Spleen (tissue), 11 donors: Measurements from ENCODE around the gene MCRIP1. TPM values are rescaled to one million over a fixed set of nuclear protein-coding genes. Genes with fewer than 3 reads are reported as not detected.
"Not testable (repeated sequence)": the region's sequence is repeated elsewhere in the genome, so short reads cannot be mapped to it uniquely, and the experiment has no call there.

Experiments used
- DNase-seq: peaks from one replicate; pipeline ENCODE4 v3.0.0-alpha.2; 2020
- H3K27ac ChIP-seq, 8 donors: fragments of 200-600 bp; sonication (generic) in 7 of 8; 1 replicate in 4 of 8; 2 replicates in 4 of 8; pipeline versions ENCODE4 v1.5.0 to v1.8.0; 2016 to 2021; ENCODE audit warnings: inconsistent platforms in 4 of 8, mild to moderate bottlenecking in 4 of 8, moderate library complexity in 1 of 8
- H3K27me3 ChIP-seq, 7 donors: fragments of 200-600 bp; sonication (generic) in 6 of 7; replicated peaks in 1 of 7; 1 replicate in 4 of 7; 2 replicates in 3 of 7; pipeline versions ENCODE4 v1.5.0 to v1.8.0; 2016 to 2021; ENCODE audit warnings: inconsistent platforms in 3 of 7, mild to moderate bottlenecking in 1 of 7
- H3K36me3 ChIP-seq, 6 donors: fragments of 200-600 bp; sonication (generic) in 5 of 6; 1 replicate in 4 of 6; 2 replicates in 2 of 6; pipeline versions ENCODE4 v1.5.0 to v1.8.0; 2016 to 2021; ENCODE audit warnings: inconsistent platforms in 2 of 6
- H3K4me1 ChIP-seq, 6 donors: fragments of 200-600 bp; sonication (generic) in 5 of 6; 1 replicate in 3 of 6; 2 replicates in 3 of 6; pipeline versions ENCODE4 v1.5.0 to v1.8.0; 2016 to 2021; ENCODE audit warnings: inconsistent platforms in 3 of 6
- H3K4me3 ChIP-seq, 8 donors: fragments of 200-600 bp; sonication (generic) in 7 of 8; 1 replicate in 4 of 8; 2 replicates in 4 of 8; pipeline versions ENCODE4 v1.5.0 to v1.8.0; 2016 to 2021; ENCODE audit warnings: inconsistent platforms in 4 of 8, mild to moderate bottlenecking in 4 of 8, moderate library complexity in 2 of 8
- H3K9me3 ChIP-seq, 8 donors: fragments of 200-600 bp; sonication (generic) in 7 of 8; 1 replicate in 4 of 8; 2 replicates in 4 of 8; pipeline versions ENCODE4 v1.5.0 to v1.8.0; 2016 to 2021; ENCODE audit warnings: inconsistent platforms in 4 of 8
- POLR2A ChIP-seq, 3 donors: fragments of 450-650 bp; IDR thresholded peaks; one replicate each; pipeline ENCODE4 v1.5.1; 2017; ENCODE audit warnings: antibody characterized with exemption in 3 of 3, mild to moderate bottlenecking in 1 of 3
- POLR2AphosphoS5 ChIP-seq, 3 donors: sonication (generic); formaldehyde crosslinking; IDR thresholded peaks; one replicate each; pipeline ENCODE4 v1.5.1; 2017; ENCODE audit warnings: antibody characterized with exemption in 3 of 3
- WGBS, 5 donors: extraction: QIAGEN DNeasy Blood & Tissue Kit in 3 of 5; methylation state at CpG; one replicate each; pipeline versions ENCODE4 v1.1.5 to v1.1.7; 2013 to 2018; 5-methylcytosine and 5-hydroxymethylcytosine counted together
- intact Hi-C: fragments of 100-400 bp; cut with DNase I; formaldehyde crosslinking; loops from one replicate; pipeline ENCODE4 v1.15.0; 2023; ENCODE audit warnings: low total_unique reads
- polyA plus RNA-seq, 3 donors: library from polyadenylated mRNA; stranded (reverse); fragments of 200-250 nt; gene quantifications; one replicate each; pipeline ENCODE4 v1.2.1, GENCODE V29; 2013
- total RNA-seq, 7 donors: library from RNA; depleted of rRNA in 3 of 7; stranded (reverse); fragments of >200 nt in 3 of 7; fragmentation: NEBNext Ultra II Directional in 4 of 7; extraction: Animal tissue kit (Norgen Biotek cat#: 25700) in 4 of 7; gene quantifications; one replicate each; pipeline versions ENCODE4 v1.1.0 to v1.2.1, GENCODE V29; 2016 to 2021
- TF ChIP-seq, protein P1 (sequence below), 11 experiments: fragments of 200-600 bp in 7 of 11; fragments of 450-650 bp in 4 of 11; sonication (generic) in 4 of 11; IDR thresholded peaks in 8 of 11; conservative IDR thresholded peaks in 3 of 11; 1 replicate in 7 of 11; 2 replicates in 4 of 11; pipeline versions ENCODE4 v1.4.0 to v1.8.0; 2016 to 2021; ENCODE audit warnings: antibody characterized with exemption in 11 of 11, inconsistent platforms in 4 of 11, mild to moderate bottlenecking in 1 of 11
- donor health status: healthy with polysubstance abuse.
- donor health status: DM: no; HTN: no; CAD: no; lungs with moderate emphysema.
- donor health status: DM: no; HTN: no; CAD: no.
- donor health status: Bipolar disorder and iron deficiency.
- donor health status: healthy.
- donor health status: DM: no; HTN: no; CAD: no.
- donor health status: DM: yes; HTN: yes; CAD: no.

The MCRIP1 gene
- total and polyA plus RNA-seq, 10 donors, result 47.5 to 182 (median 64.6) TPM

DNA sequence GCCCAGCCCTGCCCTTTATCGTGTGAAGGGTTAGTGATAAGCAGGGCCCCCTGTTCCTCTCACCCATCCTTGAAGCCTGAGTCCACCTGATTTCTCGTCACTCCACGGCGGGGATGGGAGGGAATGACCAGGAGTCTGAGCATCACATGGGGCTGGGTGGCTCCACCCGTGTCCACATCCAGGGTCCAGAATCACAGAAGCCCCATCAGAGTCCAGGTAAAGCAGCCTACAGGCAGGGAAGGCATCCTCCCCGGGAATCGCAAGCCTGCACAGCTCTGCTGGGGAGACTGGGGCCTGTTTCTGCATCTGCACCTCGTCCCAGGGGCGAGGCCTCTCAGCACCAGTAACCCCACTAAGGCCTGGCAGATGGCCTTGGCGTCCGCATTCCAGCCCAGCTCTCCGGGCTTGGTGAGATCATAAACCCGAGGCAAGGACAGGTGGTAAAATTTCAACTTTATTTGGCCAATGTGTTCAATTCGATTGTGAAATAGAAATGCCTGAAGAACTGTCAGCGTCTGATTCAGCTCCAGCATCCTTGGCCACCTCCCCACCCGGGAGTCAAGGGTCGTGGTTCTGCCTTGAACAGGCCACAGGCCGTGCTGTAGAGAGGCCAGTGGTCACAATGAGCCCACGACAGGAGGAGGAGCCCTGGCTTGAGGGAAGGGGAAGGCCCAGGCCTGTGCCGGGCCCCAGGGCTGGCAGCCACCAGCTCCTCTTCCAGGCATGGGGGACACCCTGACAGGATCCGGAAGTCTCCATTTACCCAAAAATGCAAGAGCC, 9.8 kb upstream of the MCRIP1 start:
- 64 to 79% (median 70%) methylated on average over 19 to 21 of the region's 21 CpGs for WGBS, 5 donors

DNA sequence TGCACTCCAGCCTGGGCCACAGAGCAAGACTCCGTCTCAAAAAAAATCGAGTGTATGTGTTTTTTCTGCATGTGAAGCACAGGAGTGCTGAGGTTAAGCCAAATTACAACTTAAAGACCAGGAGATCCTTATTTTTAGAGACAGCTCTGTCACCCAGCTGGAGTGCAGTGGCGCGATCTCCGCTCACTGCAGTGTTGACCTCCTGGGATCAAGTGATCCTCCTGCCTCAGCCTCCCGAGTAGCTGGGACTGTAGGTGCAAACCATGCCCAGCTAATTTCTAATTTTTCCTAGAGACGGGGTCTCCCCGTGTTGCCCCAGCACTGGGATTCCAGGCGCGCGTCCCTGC, 9.3 kb upstream of the MCRIP1 start:
- no peak for DNase-seq
- 91 to 96% (median 92%) methylated on average over 7 to 11 of the region's 11 CpGs for WGBS, 5 donors
- H3K9me3 ChIP-seq, result no peaks in the 10 kb centered on the region
- peaks cover 0 to 69% (median 28%) of the 10 kb centered on the region in 6 donors for H3K4me1 ChIP-seq
- H3K4me3 ChIP-seq, result no peak overlapping the region
- no peaks in the 10 kb centered on the region for H3K27me3 ChIP-seq
- intact Hi-C loops, result no loop called here
- H3K27ac ChIP-seq, result peak overlapping the region in 5 of 8 donors; percentile 20 to 54 (median 40)
- H3K36me3 ChIP-seq, result peaks cover 0 to 57% (median 51%) of the 10 kb centered on the region in 6 donors
- TF ChIP-seq, protein P1, sequence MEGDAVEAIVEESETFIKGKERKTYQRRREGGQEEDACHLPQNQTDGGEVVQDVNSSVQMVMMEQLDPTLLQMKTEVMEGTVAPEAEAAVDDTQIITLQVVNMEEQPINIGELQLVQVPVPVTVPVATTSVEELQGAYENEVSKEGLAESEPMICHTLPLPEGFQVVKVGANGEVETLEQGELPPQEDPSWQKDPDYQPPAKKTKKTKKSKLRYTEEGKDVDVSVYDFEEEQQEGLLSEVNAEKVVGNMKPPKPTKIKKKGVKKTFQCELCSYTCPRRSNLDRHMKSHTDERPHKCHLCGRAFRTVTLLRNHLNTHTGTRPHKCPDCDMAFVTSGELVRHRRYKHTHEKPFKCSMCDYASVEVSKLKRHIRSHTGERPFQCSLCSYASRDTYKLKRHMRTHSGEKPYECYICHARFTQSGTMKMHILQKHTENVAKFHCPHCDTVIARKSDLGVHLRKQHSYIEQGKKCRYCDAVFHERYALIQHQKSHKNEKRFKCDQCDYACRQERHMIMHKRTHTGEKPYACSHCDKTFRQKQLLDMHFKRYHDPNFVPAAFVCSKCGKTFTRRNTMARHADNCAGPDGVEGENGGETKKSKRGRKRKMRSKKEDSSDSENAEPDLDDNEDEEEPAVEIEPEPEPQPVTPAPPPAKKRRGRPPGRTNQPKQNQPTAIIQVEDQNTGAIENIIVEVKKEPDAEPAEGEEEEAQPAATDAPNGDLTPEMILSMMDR (IDR thresholded peaks at IDR 0.05 in 8 of 11, conservative IDR thresholded peaks at IDR 0.05 in 3 of 11), result no peak
- no peak for TF ChIP-seq POLR2A (IDR thresholded peaks at IDR 0.05)
- TF ChIP-seq POLR2AphosphoS5 (IDR thresholded peaks at IDR 0.05), result no peak

More for the DNA sequence above, 9.8 kb upstream of the MCRIP1 start:
- peak overlapping the region in 6 of 8 donors; percentile 26 to 54 (median 40) for H3K27ac ChIP-seq
- peaks cover 0 to 62% (median 56%) of the 10 kb centered on the region in 6 donors for H3K36me3 ChIP-seq
- intact Hi-C loops, result no loop called here
- TF ChIP-seq, protein P1 (IDR thresholded peaks at IDR 0.05 in 8 of 11, conservative IDR thresholded peaks at IDR 0.05 in 3 of 11), result no peak
- TF ChIP-seq POLR2AphosphoS5 (IDR thresholded peaks at IDR 0.05), result peak; percentile 37 to 70 (median 52)
- no peaks in the 10 kb centered on the region for H3K9me3 ChIP-seq
- no peaks in the 10 kb centered on the region for H3K27me3 ChIP-seq
- H3K4me3 ChIP-seq, result no peak overlapping the region
- DNase-seq, result peak; percentile 66
- H3K4me1 ChIP-seq, result peaks cover 0 to 64% (median 27%) of the 10 kb centered on the region in 6 donors

DNA sequence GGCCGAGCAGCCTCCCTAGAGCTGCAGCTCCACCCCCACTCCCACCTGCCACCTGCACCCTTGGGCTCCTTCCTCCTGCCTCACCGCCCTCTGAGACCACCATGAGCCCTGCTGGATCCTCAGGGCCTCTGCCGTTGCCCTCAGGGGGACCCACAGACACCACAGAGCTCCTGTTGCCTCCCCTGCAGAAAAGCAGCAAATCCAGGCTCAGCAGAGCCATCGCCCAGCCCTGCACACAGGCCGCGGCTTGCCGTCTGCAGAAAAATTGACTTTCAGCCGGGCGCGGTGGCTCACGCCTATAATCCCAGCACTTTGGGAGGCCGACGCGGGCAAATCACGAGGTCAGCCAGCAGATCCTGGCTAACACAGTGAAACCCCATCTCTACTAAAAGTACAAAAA, 8.8 kb upstream of the MCRIP1 start:
- DNase-seq, result no peak

DNA sequence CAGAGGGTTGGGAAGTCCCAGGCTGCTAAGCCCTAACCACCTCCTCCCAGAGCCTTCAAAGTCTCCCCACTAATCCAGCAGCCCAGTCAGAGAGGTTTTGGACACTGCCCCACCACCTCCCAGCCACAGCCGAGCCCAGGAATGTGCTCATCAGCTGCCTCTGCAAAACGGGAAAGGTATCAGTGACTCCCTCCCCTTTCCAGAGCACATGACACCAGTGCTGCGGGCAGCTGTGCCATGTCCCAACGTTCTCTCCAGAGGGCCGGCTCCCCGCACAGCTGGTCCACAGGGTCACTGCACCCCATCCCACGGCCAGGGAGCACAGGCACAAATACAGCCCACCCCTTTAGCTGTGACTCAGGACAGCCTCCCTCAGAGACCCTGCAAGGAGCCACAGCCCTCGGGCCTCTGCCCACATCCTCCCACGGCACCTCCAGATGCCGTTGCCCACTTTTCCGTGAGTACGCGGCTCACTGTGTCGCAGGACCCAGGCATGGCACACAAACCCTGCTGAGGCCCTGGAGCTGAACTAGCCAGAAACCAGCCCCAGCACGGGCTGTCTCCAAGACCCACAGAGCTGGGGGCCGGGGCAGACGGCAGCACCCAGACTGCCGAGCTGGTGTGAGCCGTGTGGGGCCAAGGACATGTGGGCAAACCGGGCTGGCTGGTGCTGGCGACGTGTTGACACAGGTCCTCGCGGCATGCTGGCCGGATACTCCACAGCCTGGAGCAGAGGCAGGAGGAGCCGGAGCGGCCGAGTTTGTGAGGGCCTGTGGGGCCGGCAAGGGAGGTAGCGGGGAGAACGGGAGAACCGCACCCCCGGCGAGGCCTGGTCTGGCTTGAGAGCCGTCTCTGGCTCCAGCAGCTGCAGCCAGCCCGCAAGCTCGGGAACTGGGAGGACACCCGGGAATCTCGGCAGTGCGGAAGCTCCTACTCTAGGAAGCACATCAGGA, 8.0 kb upstream of the MCRIP1 start:
- Histone ChIP-seq H3K4me3 (no peak overlapping the region), H3K27me3 (no peaks in the 10 kb centered on the region), H3K36me3 (peaks cover 0 to 44% (median 38%) of the 10 kb centered on the region in 6 donors), H3K27ac (peak overlapping the region in 5 of 8 donors; percentile 0 to 58 (median 30)), H3K4me1 (peaks cover 0 to 72% (median 28%) of the 10 kb centered on the region in 6 donors), H3K9me3 (no peaks in the 10 kb centered on the region)
- intact Hi-C loops, result no loop called here
- 51 to 79% (median 63%) methylated on average over 25 to 40 of the region's 40 CpGs for WGBS, 5 donors
- peak; percentile 80 for DNase-seq
- TF ChIP-seq POLR2A (IDR thresholded peaks at IDR 0.05) (no peak), POLR2AphosphoS5 (IDR thresholded peaks at IDR 0.05) (peak in 1 of 3 donors; percentile 63)
- TF ChIP-seq, protein P1 (IDR thresholded peaks at IDR 0.05 in 8 of 11, conservative IDR thresholded peaks at IDR 0.05 in 3 of 11), result no peak

More for the DNA sequence above, 8.8 kb upstream of the MCRIP1 start:
- WGBS, 5 donors, result 69 to 88% (median 74%) methylated on average over 6 to 15 of the region's 15 CpGs
- Histone ChIP-seq H3K27ac (peak overlapping the region in 5 of 8 donors; percentile 0 to 58 (median 30)), H3K27me3 (no peaks in the 10 kb centered on the region), H3K9me3 (no peaks in the 10 kb centered on the region), H3K4me1 (peaks cover 0 to 72% (median 28%) of the 10 kb centered on the region in 6 donors), H3K36me3 (peaks cover 0 to 52% (median 46%) of the 10 kb centered on the region in 6 donors), H3K4me3 (no peak overlapping the region)
- TF ChIP-seq POLR2A (IDR thresholded peaks at IDR 0.05) (no peak), POLR2AphosphoS5 (IDR thresholded peaks at IDR 0.05) (peak in 1 of 3 donors; percentile 46)
- intact Hi-C loops, result no loop called here

DNA sequence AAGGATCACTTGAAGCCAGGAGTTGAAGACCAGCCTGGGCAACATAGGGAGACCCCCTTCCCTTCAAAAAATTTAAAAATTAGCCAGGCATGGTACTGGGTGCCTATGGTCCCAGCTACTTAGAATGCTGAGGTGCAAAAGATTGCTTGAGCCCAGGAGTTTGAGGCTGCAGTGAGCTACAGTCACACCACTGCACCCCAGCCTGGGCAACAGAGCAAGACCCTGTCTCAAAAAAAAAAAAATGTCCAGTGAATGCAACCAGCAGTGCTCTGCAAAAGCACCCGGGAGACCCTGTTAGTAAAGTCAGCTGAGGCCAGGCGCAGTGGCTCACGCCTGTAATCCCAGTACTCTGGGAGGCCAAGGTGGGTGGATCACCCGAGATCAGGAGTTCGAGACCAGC, 7.0 kb upstream of the MCRIP1 start:
- H3K9me3 ChIP-seq, H3K27me3 ChIP-seq, DNase-seq, intact Hi-C loops, H3K4me3 ChIP-seq: not testable (repeated sequence)
- Histone ChIP-seq H3K27ac (peak overlapping the region in 1 of 8 donors; percentile 58), H3K36me3 (peaks cover 0 to 34% (median 28%) of the 10 kb centered on the region in 6 donors), H3K4me1 (peaks cover 0 to 68% (median 28%) of the 10 kb centered on the region in 6 donors)
- 83 to 98% (median 93%) methylated on average over 5 of the region's 5 CpGs for WGBS, 5 donors
